B cell (primary cell): ENCODE measurements around the gene ATOSB. TPM values are rescaled to one million over a fixed set of nuclear protein-coding genes. Genes with fewer than 3 reads are reported as not detected.
"Not testable (repeated sequence)": the region's sequence is repeated elsewhere in the genome, so short reads cannot be mapped to it uniquely, and the experiment has no call there.

Experiments
- ATAC-seq: fragments of 200-7000 bp; cut with Tn5 transposase; one replicate; pipeline ENCODE4 v1.10.0; 2021; ENCODE audit warnings: low read depth, mild to moderate bottlenecking, moderate number of reproducible peaks, moderate library complexity
- CTCF ChIA-PET: fragments of 350-600 bp; sonication (Branson Sonifier 250); formaldehyde crosslinking; loops from one replicate; lab custom pipeline; 2021; ENCODE audit warnings: antibody characterized with exemption, inconsistent platforms; lab: Charles Lee
- POLR2A ChIA-PET: fragments of 350-600 bp; sonication (Branson Sonifier 250); formaldehyde crosslinking; loops from one replicate; lab custom pipeline; 2021; ENCODE audit warnings: antibody characterized with exemption; lab: Charles Lee
- DNase-seq: peaks from one replicate; pipeline ENCODE4 v3.0.0; 2013
- H2AFZ ChIP-seq: 2 replicates; pipeline ENCODE4 v1.6.1; 2012; ENCODE audit warnings: mild to moderate bottlenecking, low read depth, low read length; ENCODE audit not compliant: insufficient read depth, poor library complexity, severe bottlenecking
- H3K27ac ChIP-seq, 2 donors: 1 replicate in 1 of 2; 2 replicates in 1 of 2; pipeline ENCODE4 v1.5.1; 2012 to 2013; ENCODE audit warnings: low read length in 2 of 2, mild to moderate bottlenecking in 2 of 2, moderate library complexity in 1 of 2
- H3K27me3 ChIP-seq, 4 experiments: fragments of 200-600 bp in 1 of 4; sonication (generic) in 1 of 4; replicated peaks in 1 of 4; 1 replicate in 2 of 4; 2 replicates in 2 of 4; pipeline versions ENCODE4 v1.6.1 to v1.7.0; 2013 to 2016; ENCODE audit warnings: low read length in 3 of 4, mild to moderate bottlenecking in 2 of 4, mixed read lengths in 1 of 4, moderate library complexity in 1 of 4; ENCODE audit not compliant: insufficient read depth in 4 of 4, control insufficient read depth in 3 of 4; ENCODE audit errors: control extremely low read depth in 1 of 4
- H3K36me3 ChIP-seq, 2 experiments: replicated peaks in 1 of 2; 1 replicate in 1 of 2; 2 replicates in 1 of 2; pipeline versions ENCODE4 v1.6.1 to v1.7.1; 2013; ENCODE audit warnings: low read length in 1 of 2; ENCODE audit not compliant: insufficient read depth in 2 of 2, control insufficient read depth in 1 of 2; ENCODE audit errors: control extremely low read depth in 1 of 2, extremely low read depth in 1 of 2
- H3K4me1 ChIP-seq, 2 donors: fragments of 200-600 bp in 1 of 2; sonication (generic) in 1 of 2; 1 replicate in 1 of 2; 2 replicates in 1 of 2; pipeline versions ENCODE4 v1.5.1 to v1.6.1; 2013 to 2017; ENCODE audit warnings: low read length in 2 of 2; ENCODE audit not compliant: control insufficient read depth in 2 of 2, insufficient read depth in 2 of 2
- H3K4me2 ChIP-seq: replicated peaks from 2 replicates; pipeline ENCODE3; 2012; ENCODE audit warnings: mild to moderate bottlenecking, low read depth, low read length; ENCODE audit not compliant: poor library complexity, severe bottlenecking
- H3K4me3 ChIP-seq, 5 experiments: fragments of 200-600 bp in 1 of 5; sonication (generic) in 1 of 5; 1 replicate in 3 of 5; 2 replicates in 2 of 5; pipeline versions ENCODE4 v1.5.1 to v1.7.0; 2011 to 2016; ENCODE audit warnings: low read length in 4 of 5, mild to moderate bottlenecking in 4 of 5, low read depth in 2 of 5, control low read depth in 1 of 5, moderate library complexity in 1 of 5; ENCODE audit not compliant: insufficient read depth in 1 of 5; ENCODE audit errors: control extremely low read depth in 1 of 5, extremely low read depth in 1 of 5
- H3K79me2 ChIP-seq: fragments of 200-600 bp; sonication (generic); one replicate; pipeline ENCODE4 v1.6.0; 2016; ENCODE audit warnings: low read length; ENCODE audit not compliant: control insufficient read depth, insufficient read depth
- H3K9ac ChIP-seq: fragments of 200-600 bp; sonication (generic); 2 replicates; pipeline ENCODE4 v1.6.1; 2017; ENCODE audit warnings: mild to moderate bottlenecking, low read length, moderate library complexity
- H3K9me3 ChIP-seq, 3 donors: one replicate each; pipeline versions ENCODE4 v1.6.1 to v1.7.1; 2013; ENCODE audit warnings: low read length in 2 of 3; ENCODE audit not compliant: control insufficient read depth in 2 of 3, insufficient read depth in 1 of 3; ENCODE audit errors: control extremely low read depth in 1 of 3
- H4K20me1 ChIP-seq: 2 replicates; pipeline ENCODE4 v1.6.0; 2012; ENCODE audit warnings: mild to moderate bottlenecking, low read length; ENCODE audit not compliant: insufficient read depth, control insufficient read depth, poor library complexity, severe bottlenecking
- H3K27ac Mint-ChIP-seq: one replicate; pipeline ENCODE4 v1.8.0; 2021; ENCODE audit warnings: mixed read lengths
- H3K27me3 Mint-ChIP-seq: one replicate; pipeline ENCODE4 v1.8.0; 2021; ENCODE audit warnings: mixed read lengths
- H3K4me1 Mint-ChIP-seq: one replicate; pipeline ENCODE4 v1.8.0; 2021; ENCODE audit warnings: mixed read lengths
- H3K4me3 Mint-ChIP-seq: one replicate; pipeline ENCODE4 v1.8.0; 2021; ENCODE audit warnings: mixed read lengths
- H3K9me3 Mint-ChIP-seq: one replicate; pipeline ENCODE4 v1.8.0; 2022; ENCODE audit warnings: mixed read lengths; ENCODE audit not compliant: insufficient read depth
- EZH2 ChIP-seq: IDR thresholded peaks from 2 replicates; pipeline ENCODE4 v1.6.1; 2012; ENCODE audit warnings: borderline replicate concordance, low read depth, mild to moderate bottlenecking, moderate library complexity, low read length; ENCODE audit not compliant: insufficient read depth, poor library complexity, severe bottlenecking
- WGBS: methylation state at CpG from one replicate; pipeline ENCODE4 v1.1.5; 2013; ENCODE audit warnings: missing lambda C conversion rate; ENCODE audit not compliant: insufficient coverage; 5-methylcytosine and 5-hydroxymethylcytosine counted together
- intact Hi-C: fragments of 100-400 bp; cut with micrococcal nuclease; formaldehyde crosslinking; loops from one replicate; pipeline ENCODE4 v1.10.0; 2022
- polyA plus RNA-seq: library from polyadenylated mRNA; depleted of rRNA; stranded (reverse); fragments of >200 nt; gene quantifications from 2 replicates; pipeline ENCODE4 v1.2.3, GENCODE V29; 2012
- total RNA-seq, 2 donors: library from RNA; stranded (reverse); fragments of 120-200 nt in 1 of 2; gene quantifications; 1 replicate in 1 of 2; 2 replicates in 1 of 2; pipeline versions ENCODE4 v1.2.3 to v1.2.4, GENCODE V29; 2013 to 2022
- TF ChIP-seq, protein P1 (sequence below): fragments of 200-600 bp; IDR thresholded peaks from one replicate; pipeline ENCODE4 v1.8.0; 2022; ENCODE audit warnings: antibody characterized with exemption, mild to moderate bottlenecking

The ATOSB gene
- total and polyA plus RNA-seq, 2 donors (not counting 1 experiment from before 2014, with no cell fraction given), result 6.5 to 9.4 TPM

DNA sequence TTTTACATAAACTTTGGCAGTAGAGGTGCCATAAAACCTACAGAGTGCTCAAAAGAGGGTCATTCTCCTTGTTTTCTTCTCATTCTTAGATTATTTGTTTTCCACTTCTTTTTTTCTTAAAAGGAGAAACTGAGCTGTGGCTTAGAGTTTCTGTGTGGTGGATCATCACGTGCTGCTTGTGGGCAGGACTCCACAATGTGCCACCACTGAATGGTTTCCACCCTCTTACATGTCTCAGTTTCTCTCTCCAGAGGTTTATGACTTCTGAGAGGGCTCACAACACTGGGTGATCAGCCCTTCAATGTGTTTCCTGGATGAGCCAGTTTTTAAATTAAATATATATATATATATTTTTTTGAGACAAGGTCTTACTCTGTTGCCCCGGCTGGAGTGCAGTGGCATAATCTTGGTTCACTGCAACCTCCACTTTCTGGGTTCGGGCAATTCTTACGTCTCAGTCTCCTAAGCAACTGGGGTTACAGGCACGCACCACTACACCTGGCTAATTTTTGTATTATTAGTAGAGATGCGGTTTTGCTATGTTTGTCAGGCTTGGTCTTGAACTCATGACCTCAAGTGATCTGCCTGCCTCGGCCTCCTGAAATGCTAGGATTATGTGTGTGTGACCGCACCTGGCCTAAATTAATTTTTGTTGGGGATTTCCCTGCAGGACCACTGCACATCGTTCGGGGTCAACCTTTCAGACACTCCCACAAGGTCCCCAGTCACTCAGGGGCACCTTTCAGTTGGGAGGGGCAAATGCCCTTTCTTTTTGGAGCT lies 43.0 kb upstream of the ATOSB start:
- TF ChIP-seq, protein P1, sequence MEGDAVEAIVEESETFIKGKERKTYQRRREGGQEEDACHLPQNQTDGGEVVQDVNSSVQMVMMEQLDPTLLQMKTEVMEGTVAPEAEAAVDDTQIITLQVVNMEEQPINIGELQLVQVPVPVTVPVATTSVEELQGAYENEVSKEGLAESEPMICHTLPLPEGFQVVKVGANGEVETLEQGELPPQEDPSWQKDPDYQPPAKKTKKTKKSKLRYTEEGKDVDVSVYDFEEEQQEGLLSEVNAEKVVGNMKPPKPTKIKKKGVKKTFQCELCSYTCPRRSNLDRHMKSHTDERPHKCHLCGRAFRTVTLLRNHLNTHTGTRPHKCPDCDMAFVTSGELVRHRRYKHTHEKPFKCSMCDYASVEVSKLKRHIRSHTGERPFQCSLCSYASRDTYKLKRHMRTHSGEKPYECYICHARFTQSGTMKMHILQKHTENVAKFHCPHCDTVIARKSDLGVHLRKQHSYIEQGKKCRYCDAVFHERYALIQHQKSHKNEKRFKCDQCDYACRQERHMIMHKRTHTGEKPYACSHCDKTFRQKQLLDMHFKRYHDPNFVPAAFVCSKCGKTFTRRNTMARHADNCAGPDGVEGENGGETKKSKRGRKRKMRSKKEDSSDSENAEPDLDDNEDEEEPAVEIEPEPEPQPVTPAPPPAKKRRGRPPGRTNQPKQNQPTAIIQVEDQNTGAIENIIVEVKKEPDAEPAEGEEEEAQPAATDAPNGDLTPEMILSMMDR, result no peak
- TF ChIP-seq EZH2, result no peak
- H3K27me3 Mint-ChIP-seq, result peaks cover 6% of the 10 kb centered on the region
- intact Hi-C loops, result no loop called here
- H3K4me1 ChIP-seq, result peaks cover 16 to 30% of the 10 kb centered on the region in 2 donors
- ChIA-PET POLR2A (no interaction called here), CTCF (interaction anchor here (0.6 to 0.7 kb wide), 3 partner anchors 9 to 34 kb away, joined by 3 to 4 read pairs (median 3); no protein-coding TSS in a partner anchor)
- H3K4me1 Mint-ChIP-seq, result peaks cover 28% of the 10 kb centered on the region
- H3K9me3 Mint-ChIP-seq, result no peaks in the 10 kb centered on the region
- H3K27me3 ChIP-seq, result peaks cover 0 to 12% (median 4%) of the 10 kb centered on the region in 4 experiments
- no peak overlapping the region for H3K9ac ChIP-seq
- 70% methylated on average over 2 of the region's 10 CpGs for WGBS
- no peak for DNase-seq
- H3K36me3 ChIP-seq, result no peaks in the 10 kb centered on the region
- no peak overlapping the region for H2AFZ ChIP-seq
- no peak overlapping the region for H3K4me3 Mint-ChIP-seq
- H3K79me2 ChIP-seq, result no peaks in the 10 kb centered on the region
- peak overlapping the region; percentile 19 for H3K4me2 ChIP-seq
- no peak overlapping the region for H3K27ac Mint-ChIP-seq
- no peak overlapping the region for H3K27ac ChIP-seq
- no peak overlapping the region for H3K4me3 ChIP-seq
- H4K20me1 ChIP-seq, result no peaks in the 10 kb centered on the region
- ATAC-seq, result no peak
- peaks cover 0 to 6% (median 0%) of the 10 kb centered on the region in 3 donors for H3K9me3 ChIP-seq

DNA sequence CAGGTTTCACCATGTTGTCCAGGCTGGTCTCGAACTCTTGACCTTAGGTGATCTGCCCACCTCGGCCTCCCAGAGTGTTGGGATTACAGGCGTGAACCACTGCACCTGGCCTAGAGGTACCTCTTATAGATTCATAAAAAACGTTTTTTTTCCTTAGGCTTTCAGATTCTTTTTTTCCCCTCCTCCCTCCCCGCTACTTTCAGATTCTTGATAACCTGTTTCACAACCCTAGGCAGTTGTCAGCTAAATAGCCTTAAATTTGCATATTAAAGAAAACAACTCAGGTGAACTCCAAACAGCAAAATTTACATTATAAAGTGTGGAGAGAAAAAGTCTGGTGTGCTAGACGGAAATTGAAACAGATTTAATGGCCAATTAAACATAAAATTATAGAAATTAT lies 42.2 kb upstream of the ATOSB start:
- intact Hi-C loops, H3K9me3 ChIP-seq, CTCF ChIA-PET, H3K4me3 Mint-ChIP-seq, H3K79me2 ChIP-seq, H3K9me3 Mint-ChIP-seq, H3K27ac Mint-ChIP-seq, H3K36me3 ChIP-seq, H4K20me1 ChIP-seq, DNase-seq, H2AFZ ChIP-seq, H3K4me3 ChIP-seq, H3K27me3 Mint-ChIP-seq, ATAC-seq, H3K4me2 ChIP-seq, H3K9ac ChIP-seq, POLR2A ChIA-PET, H3K27ac ChIP-seq: not testable (repeated sequence)
- peaks cover 16 to 30% of the 10 kb centered on the region in 2 donors for H3K4me1 ChIP-seq
- H3K4me1 Mint-ChIP-seq, result peaks cover 26% of the 10 kb centered on the region
- WGBS, result 93% methylated on average over 3 of the region's 6 CpGs
- H3K27me3 ChIP-seq, result peaks cover 0 to 14% (median 5%) of the 10 kb centered on the region in 4 experiments
